ENCODE measurements around the gene ATOSA. TPM values are rescaled to one million over a fixed set of nuclear protein-coding genes. Genes with fewer than 3 reads are reported as not detected.

Gene ATOSA
- total RNA-seq, 1 donor from 2014 or later, result 16.6 TPM

DNA sequence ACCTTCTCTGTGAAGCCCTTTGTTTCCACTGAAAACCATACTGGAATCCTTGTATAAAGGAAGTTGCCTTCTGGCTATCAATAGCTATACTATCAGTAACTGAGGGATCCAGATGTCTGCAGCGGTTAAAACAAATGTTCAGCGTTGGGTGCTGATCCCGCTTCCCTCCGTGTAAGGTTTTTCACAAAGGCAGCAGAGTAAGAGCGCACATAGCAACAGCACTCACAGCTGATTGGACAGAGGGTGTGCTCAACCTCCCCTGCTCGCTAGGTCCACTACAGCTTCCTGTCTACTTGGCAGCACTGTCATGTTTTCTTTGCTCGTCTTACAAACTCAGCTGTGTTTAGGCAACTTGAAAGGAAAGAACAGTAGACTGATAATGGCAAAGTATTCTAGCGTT lies 27.3 kb downstream of the ATOSA start:
- H3K4me3 ChIP-seq (ENCODE audit: low read depth, low read length), result no peak overlapping the region
- no peaks in the 10 kb centered on the region for H3K27me3 ChIP-seq (ENCODE audit: control insufficient read depth, insufficient read depth, low read length)
- DNase-seq (ENCODE audit: low read depth), result peak; percentile 87
- no peaks in the 10 kb centered on the region for H3K36me3 ChIP-seq (ENCODE audit: control insufficient read depth, insufficient read depth, low read length)
- FAIRE-seq, result peak; percentile 73
- TF ChIP-seq, protein P1, sequence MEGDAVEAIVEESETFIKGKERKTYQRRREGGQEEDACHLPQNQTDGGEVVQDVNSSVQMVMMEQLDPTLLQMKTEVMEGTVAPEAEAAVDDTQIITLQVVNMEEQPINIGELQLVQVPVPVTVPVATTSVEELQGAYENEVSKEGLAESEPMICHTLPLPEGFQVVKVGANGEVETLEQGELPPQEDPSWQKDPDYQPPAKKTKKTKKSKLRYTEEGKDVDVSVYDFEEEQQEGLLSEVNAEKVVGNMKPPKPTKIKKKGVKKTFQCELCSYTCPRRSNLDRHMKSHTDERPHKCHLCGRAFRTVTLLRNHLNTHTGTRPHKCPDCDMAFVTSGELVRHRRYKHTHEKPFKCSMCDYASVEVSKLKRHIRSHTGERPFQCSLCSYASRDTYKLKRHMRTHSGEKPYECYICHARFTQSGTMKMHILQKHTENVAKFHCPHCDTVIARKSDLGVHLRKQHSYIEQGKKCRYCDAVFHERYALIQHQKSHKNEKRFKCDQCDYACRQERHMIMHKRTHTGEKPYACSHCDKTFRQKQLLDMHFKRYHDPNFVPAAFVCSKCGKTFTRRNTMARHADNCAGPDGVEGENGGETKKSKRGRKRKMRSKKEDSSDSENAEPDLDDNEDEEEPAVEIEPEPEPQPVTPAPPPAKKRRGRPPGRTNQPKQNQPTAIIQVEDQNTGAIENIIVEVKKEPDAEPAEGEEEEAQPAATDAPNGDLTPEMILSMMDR (IDR thresholded peaks at IDR 0.05; ENCODE audit: insufficient read depth, low read length, severe bottlenecking), result no peak

DNA sequence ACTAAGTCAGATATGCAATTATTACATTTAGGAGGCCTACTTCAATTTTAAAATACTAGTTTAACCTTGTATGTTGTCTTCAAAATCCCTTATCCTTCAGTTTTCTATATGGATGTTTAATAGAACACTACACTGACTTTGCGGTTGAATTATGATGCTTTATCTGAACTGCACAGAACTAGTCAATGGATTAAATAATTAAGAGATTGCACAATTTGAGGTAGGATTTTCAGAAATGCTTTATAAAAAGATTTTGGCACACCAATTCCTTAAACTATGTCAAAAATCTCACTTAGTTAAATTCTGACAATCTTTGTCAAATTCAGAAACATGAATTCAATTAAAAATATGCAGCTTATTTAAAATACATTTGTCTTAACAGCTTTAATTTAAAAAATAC lies 28.1 kb downstream of the ATOSA start:
- no peak overlapping the region for H3K4me3 ChIP-seq (ENCODE audit: low read depth, low read length)
- TF ChIP-seq, protein P1 (IDR thresholded peaks at IDR 0.05; ENCODE audit: insufficient read depth, low read length, severe bottlenecking), result no peak
- no peaks in the 10 kb centered on the region for H3K36me3 ChIP-seq (ENCODE audit: control insufficient read depth, insufficient read depth, low read length)
- FAIRE-seq, result no peak
- H3K27me3 ChIP-seq (ENCODE audit: control insufficient read depth, insufficient read depth, low read length), result no peaks in the 10 kb centered on the region
- DNase-seq (ENCODE audit: low read depth), result no peak

DNA sequence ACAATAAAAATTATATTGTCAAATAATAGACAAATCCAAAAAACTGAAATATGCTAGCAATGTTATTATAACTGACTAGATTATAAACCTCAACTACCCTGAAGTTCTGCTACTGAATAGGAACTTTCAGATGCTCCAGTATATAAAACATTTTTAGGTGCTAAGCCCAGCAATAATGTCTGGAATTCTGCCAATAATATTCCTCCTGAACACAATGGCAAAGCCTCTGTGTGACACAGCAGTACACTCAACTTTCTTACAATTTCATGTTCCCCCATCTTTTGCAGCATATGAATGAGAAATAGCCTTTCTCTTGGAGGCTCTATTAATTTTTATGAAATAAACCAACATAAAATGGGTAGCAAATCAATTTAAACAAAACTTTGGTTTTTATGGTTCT lies 29.5 kb downstream of the ATOSA start:
- Histone ChIP-seq H3K36me3 (ENCODE audit: control insufficient read depth, insufficient read depth, low read length) (no peaks in the 10 kb centered on the region), H3K27me3 (ENCODE audit: control insufficient read depth, insufficient read depth, low read length) (no peaks in the 10 kb centered on the region), H3K4me3 (ENCODE audit: low read depth, low read length) (no peak overlapping the region)
- DNase-seq (ENCODE audit: low read depth), result no peak
- no peak for FAIRE-seq
- TF ChIP-seq, protein P1 (IDR thresholded peaks at IDR 0.05; ENCODE audit: insufficient read depth, low read length, severe bottlenecking), result no peak

DNA sequence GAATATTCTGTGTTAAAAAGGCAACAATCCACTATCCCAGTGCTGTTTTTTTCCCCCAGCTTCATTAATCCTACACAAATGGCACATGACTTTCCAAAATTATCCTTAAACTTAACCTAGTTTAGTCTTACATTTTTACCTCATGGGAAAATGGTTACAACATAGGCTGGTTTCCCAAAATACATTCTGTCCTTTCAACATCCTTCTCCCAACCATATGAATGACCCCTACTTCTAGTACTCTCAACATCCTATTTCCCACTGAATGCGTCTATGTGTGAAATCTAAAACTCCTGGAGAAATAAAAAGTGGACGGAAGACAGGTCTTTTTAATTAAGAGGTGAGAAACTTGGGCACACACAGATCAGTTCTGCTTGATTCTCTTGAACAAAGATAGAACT lies 33.3 kb downstream of the ATOSA start:
- DNase-seq (ENCODE audit: low read depth) (no peak), FAIRE-seq (no peak)
- no peaks in the 10 kb centered on the region for H3K27me3 ChIP-seq (ENCODE audit: control insufficient read depth, insufficient read depth, low read length)
- no peak overlapping the region for H3K4me3 ChIP-seq (ENCODE audit: low read depth, low read length)
- TF ChIP-seq, protein P1 (IDR thresholded peaks at IDR 0.05; ENCODE audit: insufficient read depth, low read length, severe bottlenecking), result no peak
- no peaks in the 10 kb centered on the region for H3K36me3 ChIP-seq (ENCODE audit: control insufficient read depth, insufficient read depth, low read length)

DNA sequence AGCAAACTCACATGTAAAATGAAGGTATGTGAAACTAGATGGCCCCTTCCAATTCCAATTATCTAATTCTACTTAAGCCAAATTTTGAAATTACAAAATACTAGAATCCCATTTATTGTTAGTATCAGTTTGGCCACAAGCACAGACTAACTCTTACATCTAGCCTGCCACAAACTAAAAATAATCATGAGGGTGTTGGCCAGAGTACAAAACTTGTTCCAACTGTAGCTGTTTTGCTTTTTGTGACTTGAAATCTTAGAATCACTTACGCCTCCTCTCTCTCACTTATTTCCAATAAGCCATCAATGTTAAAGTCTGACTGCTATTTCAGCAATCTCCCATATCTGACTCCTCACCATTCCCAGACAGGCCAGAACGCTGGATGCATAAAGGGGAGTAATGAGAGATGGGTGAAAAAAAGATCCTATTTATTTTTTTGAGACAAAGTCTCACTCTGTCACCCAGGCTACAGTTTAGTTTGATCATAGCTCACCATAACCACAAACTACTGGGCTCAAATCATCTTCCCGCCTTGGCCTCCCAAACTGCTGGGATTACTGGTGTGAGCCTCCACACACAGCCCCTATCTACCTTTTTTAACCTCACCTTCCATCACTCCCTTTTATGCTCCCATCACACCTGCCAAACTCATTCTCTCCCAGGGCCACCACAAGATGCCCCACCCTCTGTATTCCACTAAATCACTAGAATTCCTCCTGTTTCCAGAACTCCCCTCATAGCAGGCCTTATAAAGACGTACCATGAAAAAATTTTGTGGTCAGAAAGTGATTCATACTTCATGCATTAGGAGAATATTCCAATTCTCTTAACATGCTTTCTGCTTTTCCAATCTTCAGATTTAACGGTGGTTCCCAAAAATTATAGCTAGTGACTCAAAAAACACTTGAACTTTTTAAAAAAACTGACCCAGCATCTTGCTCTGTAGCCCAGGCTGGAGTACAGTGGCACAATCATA lies 36.5 kb downstream of the ATOSA start:
- no peak overlapping the region for H3K4me3 ChIP-seq (ENCODE audit: low read depth, low read length)
- FAIRE-seq (no peak), DNase-seq (ENCODE audit: low read depth) (no peak)

More for the DNA sequence above, 36.5 kb downstream of the ATOSA start:
- no peaks in the 10 kb centered on the region for H3K36me3 ChIP-seq (ENCODE audit: control insufficient read depth, insufficient read depth, low read length)
- H3K27me3 ChIP-seq (ENCODE audit: control insufficient read depth, insufficient read depth, low read length), result no peaks in the 10 kb centered on the region
- TF ChIP-seq, protein P1 (IDR thresholded peaks at IDR 0.05; ENCODE audit: insufficient read depth, low read length, severe bottlenecking), result no peak
